GM12892 (cell line): ENCODE results near the gene GGTLC2.

Experiments
- POLR2A ChIP-seq: IDR thresholded peaks from 2 replicates; pipeline ENCODE4 v1.6.1; 2011; ENCODE audit warnings: low read depth, low read length, control low read depth
- POLR2AphosphoS5 ChIP-seq: IDR thresholded peaks from 2 replicates; pipeline ENCODE4 v1.6.1; 2011; ENCODE audit warnings: low read depth, low read length, control low read depth

DNA sequence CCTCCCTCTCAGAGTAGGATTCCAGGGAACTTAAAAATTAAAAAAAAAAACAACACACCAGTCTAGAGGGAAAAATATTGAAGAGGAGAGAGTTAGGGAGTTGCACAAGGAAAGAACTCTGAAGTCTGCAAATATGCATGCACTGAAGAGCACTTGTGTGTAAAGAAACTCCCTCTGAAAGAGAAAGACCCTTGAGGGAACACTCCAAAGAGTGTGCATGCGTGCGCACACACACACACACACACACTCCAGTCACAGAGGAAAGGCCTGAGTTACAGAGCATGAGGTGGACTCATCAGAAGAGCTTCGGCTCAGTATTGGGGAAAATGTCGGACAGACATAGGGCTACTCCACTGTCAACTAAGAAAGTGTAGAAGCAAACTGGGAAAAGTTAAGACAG, 30.1 kb downstream of the GGTLC2 start:
- TF ChIP-seq POLR2A (no peak), POLR2AphosphoS5 (no peak)
